ENCODE measurements around the gene FCAMR.

Gene FCAMR, protein sequence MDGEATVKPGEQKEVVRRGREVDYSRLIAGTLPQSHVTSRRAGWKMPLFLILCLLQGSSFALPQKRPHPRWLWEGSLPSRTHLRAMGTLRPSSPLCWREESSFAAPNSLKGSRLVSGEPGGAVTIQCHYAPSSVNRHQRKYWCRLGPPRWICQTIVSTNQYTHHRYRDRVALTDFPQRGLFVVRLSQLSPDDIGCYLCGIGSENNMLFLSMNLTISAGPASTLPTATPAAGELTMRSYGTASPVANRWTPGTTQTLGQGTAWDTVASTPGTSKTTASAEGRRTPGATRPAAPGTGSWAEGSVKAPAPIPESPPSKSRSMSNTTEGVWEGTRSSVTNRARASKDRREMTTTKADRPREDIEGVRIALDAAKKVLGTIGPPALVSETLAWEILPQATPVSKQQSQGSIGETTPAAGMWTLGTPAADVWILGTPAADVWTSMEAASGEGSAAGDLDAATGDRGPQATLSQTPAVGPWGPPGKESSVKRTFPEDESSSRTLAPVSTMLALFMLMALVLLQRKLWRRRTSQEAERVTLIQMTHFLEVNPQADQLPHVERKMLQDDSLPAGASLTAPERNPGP

GRCh38 chr1:206970446-206970845 lies at the start of gene FCAMR:
Gene FCAMR, minus strand, starts transcription at chr1:206970460. Its CDS starts 335 bp downstream, at chr1:206970125.
- no peak for TF ChIP-seq CTCF (IDR thresholded peaks at IDR 0.05; ENCODE audit: low read depth, low read length)
- no peak within 1 kb of the TSS for H3K4me3 ChIP-seq (ENCODE audit: low read depth, low read length)

DNA sequence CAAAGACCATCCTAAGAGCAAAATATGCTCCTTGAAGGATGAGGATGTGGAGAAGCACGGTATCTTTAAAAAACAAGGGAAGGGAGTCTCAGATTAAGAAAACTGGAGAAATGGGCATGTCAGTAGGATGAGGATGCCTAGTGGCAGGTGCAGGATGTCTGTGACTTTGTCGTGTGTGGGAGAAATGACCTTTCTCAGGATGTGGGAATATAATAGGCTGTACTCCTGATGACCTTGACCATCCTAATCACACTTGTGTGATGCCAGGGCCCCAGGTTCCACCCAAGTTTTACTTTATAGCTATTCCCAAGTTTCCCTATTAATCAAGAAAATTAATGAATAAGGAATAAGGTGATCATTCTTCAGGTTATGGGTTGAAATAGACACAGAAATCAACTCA lies 49.4 kb upstream of the FCAMR start:
- TF ChIP-seq CTCF (IDR thresholded peaks at IDR 0.05; ENCODE audit: low read depth, low read length): no peak
- no peak overlapping the region for H3K4me3 ChIP-seq (ENCODE audit: low read depth, low read length)

DNA sequence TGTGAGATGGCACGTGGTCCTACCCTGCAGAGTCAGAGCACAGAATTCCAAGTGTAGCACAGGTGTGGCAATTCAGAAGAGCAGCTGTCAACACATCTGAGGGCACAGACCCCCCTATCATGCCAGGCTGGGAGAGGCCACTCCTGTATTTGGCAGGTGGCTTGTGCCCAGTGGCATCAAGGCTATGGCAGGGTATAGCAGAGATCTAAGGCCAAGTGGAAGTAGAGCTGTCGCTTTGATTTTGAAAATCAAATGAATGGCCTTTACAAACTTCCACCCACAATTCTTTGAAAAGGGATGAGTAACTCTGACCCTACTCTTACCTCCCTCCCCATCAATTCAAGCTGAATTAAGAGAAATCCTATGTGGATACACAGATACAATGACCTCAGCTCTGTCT lies 48.9 kb upstream of the FCAMR start:
- no peak overlapping the region for H3K4me3 ChIP-seq (ENCODE audit: low read depth, low read length)
- TF ChIP-seq CTCF (IDR thresholded peaks at IDR 0.05; ENCODE audit: low read depth, low read length): no peak

- H3K4me3 ChIP-seq (ENCODE audit: low read depth, low read length): no peak overlapping the region
- TF ChIP-seq CTCF (IDR thresholded peaks at IDR 0.05; ENCODE audit: low read depth, low read length): no peak
Observed at GRCh38 chr1:207018707-207019106, 48.4 kb upstream of the FCAMR start.

DNA sequence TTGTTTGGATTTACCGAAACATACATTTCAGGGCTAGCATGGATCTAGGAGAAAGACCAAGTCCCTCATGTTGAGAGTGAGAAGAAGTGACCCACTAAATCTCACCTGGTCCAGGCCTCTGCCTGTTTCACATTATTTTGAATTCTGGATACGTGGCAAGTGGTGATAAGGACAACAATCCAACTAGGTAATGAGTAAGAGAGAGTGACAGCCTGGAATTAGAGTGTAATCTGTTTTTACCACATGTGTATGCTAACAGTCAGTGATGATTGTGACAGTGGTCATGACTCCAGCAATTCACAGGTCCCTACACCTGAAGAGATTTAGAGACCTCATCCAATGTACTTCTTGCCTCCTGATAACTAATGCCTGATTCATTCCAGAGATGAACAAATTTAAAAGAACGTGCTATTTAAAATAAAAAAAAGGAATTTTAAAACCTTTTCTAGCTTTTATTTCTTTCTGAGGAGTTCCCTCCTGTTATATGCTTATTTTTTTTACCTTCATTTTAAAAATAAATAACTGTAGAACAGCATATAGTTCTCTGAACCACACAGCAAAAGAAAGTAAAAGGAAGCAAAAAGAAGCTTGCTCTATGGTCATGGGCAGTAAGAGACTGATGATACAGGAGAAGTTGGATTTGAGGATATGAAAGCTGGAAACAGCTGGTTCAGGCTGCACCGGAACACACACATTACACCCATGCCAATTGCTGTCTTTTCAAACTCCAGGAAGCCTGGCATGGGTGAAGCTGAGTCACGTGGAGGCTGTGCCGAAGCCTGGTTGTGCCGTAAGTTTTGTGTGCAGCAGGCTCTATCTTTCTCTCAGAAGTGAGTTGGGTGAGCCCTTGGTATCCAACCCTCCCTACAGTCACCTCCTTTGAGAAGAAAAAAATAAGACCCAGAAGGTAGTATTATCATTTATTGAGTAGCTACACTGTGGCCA lies 47.6 kb upstream of the FCAMR start:
- TF ChIP-seq CTCF (IDR thresholded peaks at IDR 0.05; ENCODE audit: low read depth, low read length): no peak

DNA sequence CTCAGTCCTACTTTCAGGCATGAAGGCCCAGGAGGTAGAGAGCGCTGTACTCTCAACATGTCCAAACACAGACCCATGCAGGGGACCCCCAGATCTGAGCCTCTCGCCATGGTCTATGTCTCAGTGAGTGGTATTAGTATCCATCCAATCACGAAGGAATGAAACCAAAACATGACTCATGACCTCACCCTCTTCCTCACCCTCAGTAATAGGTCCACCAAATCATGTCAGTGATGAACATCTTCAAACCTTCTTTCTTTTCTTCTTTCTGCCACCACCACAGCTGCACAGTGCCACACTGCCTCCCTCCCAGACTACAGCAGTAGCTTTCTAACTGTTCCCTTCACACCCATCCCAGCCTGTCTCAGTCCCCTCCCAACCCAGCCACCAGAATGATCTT lies 45.5 kb upstream of the FCAMR start:
- H3K4me3 ChIP-seq (ENCODE audit: low read depth, low read length): no peak overlapping the region
- no peak for TF ChIP-seq CTCF (IDR thresholded peaks at IDR 0.05; ENCODE audit: low read depth, low read length)

More for the DNA sequence above, 47.6 kb upstream of the FCAMR start:
- no peak overlapping the region for H3K4me3 ChIP-seq (ENCODE audit: low read depth, low read length)

Measured in WI38 (cell line).